Myocyte (in vitro differentiated cells): ENCODE measurements around the gene DSCAML1. TPM values are rescaled to one million over a fixed set of nuclear protein-coding genes. Genes with fewer than 3 reads are reported as not detected.

Source experiments
- DNase-seq: peaks from one replicate; pipeline ENCODE4 v3.0.0-alpha.2; 2012; ENCODE audit warnings: low read depth
- total RNA-seq: library from RNA; depleted of rRNA; stranded (reverse); fragments of >200 nt; gene quantifications from 2 replicates; pipeline ENCODE4 v1.2.3, GENCODE V29; 2014

The DSCAML1 gene
- total RNA-seq, 1 donor from 2014 or later, result not detected

- DNase-seq, result peak; percentile 62
These were observed 408.8 kb downstream of the DSCAML1 start for GRCh38 chr11:117387992-117388755.

GRCh38 chr11:117385906-117386305, 411.1 kb downstream of the DSCAML1 start:
- DNase-seq, result no peak

- no peak for DNase-seq
These were observed 411.5 kb downstream of the DSCAML1 start for GRCh38 chr11:117385471-117385870.

- peak; percentile 51 for DNase-seq
These were observed 413.0 kb downstream of the DSCAML1 start for GRCh38 chr11:117384045-117384444.

- no peak for DNase-seq
These were observed 414.3 kb downstream of the DSCAML1 start for GRCh38 chr11:117382746-117383145.

GRCh38 chr11:117381481-117382387, 415.3 kb downstream of the DSCAML1 start:
- no peak for DNase-seq

- no peak for DNase-seq
These were observed 416.3 kb downstream of the DSCAML1 start for GRCh38 chr11:117380676-117381075.

- DNase-seq, result peak; percentile 39
These were observed 417.8 kb downstream of the DSCAML1 start for GRCh38 chr11:117378976-117379865.

Other genes starting within 250 kb of the DSCAML1 start
- not detected in 2 replicates for gene FXYD2, start 27.5 kb upstream of the DSCAML1 start, total RNA-seq
- gene FXYD6, start 79.4 kb upstream of the DSCAML1 start, total RNA-seq, result 1.7 and 3.1 TPM in 2 replicates
- not detected in 2 replicates for gene TMPRSS13, start 132.2 kb upstream of the DSCAML1 start, total RNA-seq
- not detected in 2 replicates for gene IL10RA, start 189.2 kb upstream of the DSCAML1 start, total RNA-seq